GM12878 (cell line): ENCODE results near the gene UVSSA. TPM values are rescaled to one million over a fixed set of nuclear protein-coding genes. Genes with fewer than 3 reads are reported as not detected.

Experiments
- EED ChIP-seq: sonication (generic); IDR thresholded peaks from 2 replicates; pipeline ENCODE4 v1.6.1; 2016; ENCODE audit warnings: antibody characterized with exemption, low read depth
- polyA plus RNA-seq, 11 experiments: library from polyadenylated mRNA; depleted of rRNA in 4 of 11; unstranded in 6 of 11; stranded (reverse) in 5 of 11; fragments of >200 nt; fragmentation: Nextera tagmentation in 4 of 11; fragmentation: Illumina TruSeq in 1 of 11; extraction: Ambion mirVana in 4 of 11; extraction: Trizol in 1 of 11; gene quantifications; 1 replicate in 1 of 11; 2 replicates in 10 of 11; pipeline versions ENCODE4 v1.2.1 to v1.2.3, GENCODE V29; 2011 to 2016; ENCODE audit warnings: inconsistent platforms in 2 of 11, missing spikeins in 2 of 11, low read depth in 1 of 11
- total RNA-seq, 4 experiments: library from RNA; depleted of rRNA in 3 of 4; stranded (reverse); fragments of >200 nt in 3 of 4; fragmentation: Illumina TruSeq in 1 of 4; extraction: Trizol in 1 of 4; gene quantifications; 2 replicates each; pipeline versions ENCODE4 v1.2.1 to v1.2.3, GENCODE V29; 2013 to 2021
- TF ChIP-seq, protein P1 (sequence below): fragments of 450-650 bp; IDR thresholded peaks from 2 replicates; pipeline ENCODE4 v1.6.1; 2017; ENCODE audit warnings: mild to moderate bottlenecking, moderate library complexity
- TF ChIP-seq, protein P2 (sequence below): fragments of 450-650 bp; IDR thresholded peaks from 2 replicates; pipeline ENCODE4 v1.6.1; 2018; ENCODE audit warnings: borderline replicate concordance, mild to moderate bottlenecking; ENCODE audit not compliant: partially characterized antibody

Gene UVSSA
- total and polyA plus RNA-seq, 10 of the 15 experiments (the other 5 are each of a cell fraction or from before 2014, with no cell fraction given): 0.34 to 16.8 (median 3.6) TPM

DNA sequence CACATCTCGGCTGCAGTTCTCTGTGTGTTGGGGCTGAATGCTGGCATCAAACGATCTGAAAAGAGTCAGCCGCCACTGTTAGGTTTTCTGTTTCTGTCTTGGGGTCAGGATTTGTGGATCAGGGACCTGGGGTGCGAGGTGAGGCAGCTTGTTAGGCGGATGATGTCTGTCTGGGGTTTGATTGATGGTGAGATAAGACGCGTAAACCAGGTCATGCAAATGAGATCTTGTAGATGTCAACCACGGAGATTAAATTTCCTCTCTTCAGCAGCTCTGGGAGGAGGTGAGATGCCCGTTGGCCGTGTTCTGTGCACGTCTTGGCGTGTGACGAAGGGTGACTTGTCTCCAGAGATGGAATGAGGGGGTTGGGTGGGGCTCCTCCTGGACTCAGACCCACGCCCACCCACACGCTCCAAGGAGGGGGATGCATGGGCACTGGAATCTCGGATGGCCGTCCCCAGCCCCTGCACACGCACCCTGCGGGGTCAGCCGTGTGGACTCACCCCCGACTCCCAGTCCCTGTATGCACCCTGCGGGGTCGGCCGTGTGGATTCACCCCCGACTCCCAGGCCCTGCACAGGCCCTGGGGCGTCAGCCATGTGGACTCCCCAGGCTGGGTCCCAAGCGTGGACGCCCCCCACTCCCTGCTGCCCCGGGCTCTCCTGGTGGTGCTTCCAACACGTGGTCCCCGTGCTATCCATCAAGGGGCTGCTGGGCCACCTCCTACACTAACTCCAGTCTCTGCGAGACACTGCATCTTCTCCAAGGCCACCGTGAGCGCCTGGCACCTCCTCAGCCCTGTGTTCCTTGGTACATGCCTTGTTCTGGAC lies 16.0 kb upstream of the UVSSA start (continued):
- TF ChIP-seq, protein P1, sequence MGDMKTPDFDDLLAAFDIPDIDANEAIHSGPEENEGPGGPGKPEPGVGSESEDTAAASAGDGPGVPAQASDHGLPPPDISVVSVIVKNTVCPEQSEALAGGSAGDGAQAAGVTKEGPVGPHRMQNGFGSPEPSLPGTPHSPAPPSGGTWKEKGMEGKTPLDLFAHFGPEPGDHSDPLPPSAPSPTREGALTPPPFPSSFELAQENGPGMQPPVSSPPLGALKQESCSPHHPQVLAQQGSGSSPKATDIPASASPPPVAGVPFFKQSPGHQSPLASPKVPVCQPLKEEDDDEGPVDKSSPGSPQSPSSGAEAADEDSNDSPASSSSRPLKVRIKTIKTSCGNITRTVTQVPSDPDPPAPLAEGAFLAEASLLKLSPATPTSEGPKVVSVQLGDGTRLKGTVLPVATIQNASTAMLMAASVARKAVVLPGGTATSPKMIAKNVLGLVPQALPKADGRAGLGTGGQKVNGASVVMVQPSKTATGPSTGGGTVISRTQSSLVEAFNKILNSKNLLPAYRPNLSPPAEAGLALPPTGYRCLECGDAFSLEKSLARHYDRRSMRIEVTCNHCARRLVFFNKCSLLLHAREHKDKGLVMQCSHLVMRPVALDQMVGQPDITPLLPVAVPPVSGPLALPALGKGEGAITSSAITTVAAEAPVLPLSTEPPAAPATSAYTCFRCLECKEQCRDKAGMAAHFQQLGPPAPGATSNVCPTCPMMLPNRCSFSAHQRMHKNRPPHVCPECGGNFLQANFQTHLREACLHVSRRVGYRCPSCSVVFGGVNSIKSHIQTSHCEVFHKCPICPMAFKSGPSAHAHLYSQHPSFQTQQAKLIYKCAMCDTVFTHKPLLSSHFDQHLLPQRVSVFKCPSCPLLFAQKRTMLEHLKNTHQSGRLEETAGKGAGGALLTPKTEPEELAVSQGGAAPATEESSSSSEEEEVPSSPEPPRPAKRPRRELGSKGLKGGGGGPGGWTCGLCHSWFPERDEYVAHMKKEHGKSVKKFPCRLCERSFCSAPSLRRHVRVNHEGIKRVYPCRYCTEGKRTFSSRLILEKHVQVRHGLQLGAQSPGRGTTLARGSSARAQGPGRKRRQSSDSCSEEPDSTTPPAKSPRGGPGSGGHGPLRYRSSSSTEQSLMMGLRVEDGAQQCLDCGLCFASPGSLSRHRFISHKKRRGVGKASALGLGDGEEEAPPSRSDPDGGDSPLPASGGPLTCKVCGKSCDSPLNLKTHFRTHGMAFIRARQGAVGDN: no peak
- TF ChIP-seq EED: no peak
- TF ChIP-seq, protein P2, sequence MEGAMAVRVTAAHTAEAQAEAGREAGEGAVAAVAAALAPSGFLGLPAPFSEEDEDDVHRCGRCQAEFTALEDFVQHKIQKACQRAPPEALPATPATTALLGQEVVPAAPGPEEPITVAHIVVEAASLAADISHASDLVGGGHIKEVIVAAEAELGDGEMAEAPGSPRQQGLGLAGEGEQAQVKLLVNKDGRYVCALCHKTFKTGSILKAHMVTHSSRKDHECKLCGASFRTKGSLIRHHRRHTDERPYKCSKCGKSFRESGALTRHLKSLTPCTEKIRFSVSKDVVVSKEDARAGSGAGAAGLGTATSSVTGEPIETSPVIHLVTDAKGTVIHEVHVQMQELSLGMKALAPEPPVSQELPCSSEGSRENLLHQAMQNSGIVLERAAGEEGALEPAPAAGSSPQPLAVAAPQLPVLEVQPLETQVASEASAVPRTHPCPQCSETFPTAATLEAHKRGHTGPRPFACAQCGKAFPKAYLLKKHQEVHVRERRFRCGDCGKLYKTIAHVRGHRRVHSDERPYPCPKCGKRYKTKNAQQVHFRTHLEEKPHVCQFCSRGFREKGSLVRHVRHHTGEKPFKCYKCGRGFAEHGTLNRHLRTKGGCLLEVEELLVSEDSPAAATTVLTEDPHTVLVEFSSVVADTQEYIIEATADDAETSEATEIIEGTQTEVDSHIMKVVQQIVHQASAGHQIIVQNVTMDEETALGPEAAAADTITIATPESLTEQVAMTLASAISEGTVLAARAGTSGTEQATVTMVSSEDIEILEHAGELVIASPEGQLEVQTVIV: no peak
